Activated T-cell treated with anti-CD3 and anti-CD28 coated beads, Interleukin-2, amount 50 U/mL, for 72 hours (primary cell): ENCODE results near the gene CDH2. TPM values are rescaled to one million over a fixed set of nuclear protein-coding genes. Genes with fewer than 3 reads are reported as not detected.
"Not testable (repeated sequence)": the region's sequence is repeated elsewhere in the genome, so short reads cannot be mapped to it uniquely, and the experiment has no call there.

ENCODE experiments used
- ATAC-seq, 2 donors: fragments of 150-1000 bp; cut with Tn5 transposase; replicated peaks in 1 of 2; 2 replicates each; pipeline ENCODE4 v1.10.0; 2021; ENCODE audit warnings: moderate library complexity in 2 of 2, mild to moderate bottlenecking in 1 of 2
- DNase-seq, 2 donors: peaks; one replicate each; pipeline ENCODE4 v3.0.0; 2021 to 2022; ENCODE audit warnings: mixed read lengths in 1 of 2
- H3K27ac Mint-ChIP-seq: one replicate; pipeline ENCODE4 v1.8.0; 2022; ENCODE audit warnings: mild to moderate bottlenecking, moderate library complexity, mixed read lengths
- H3K27me3 Mint-ChIP-seq: one replicate; pipeline ENCODE4 v1.8.0; 2022; ENCODE audit warnings: low read depth, mixed read lengths
- H3K36me3 Mint-ChIP-seq, 2 donors: one replicate each; pipeline ENCODE4 v1.8.0; 2022; ENCODE audit warnings: mixed read lengths in 2 of 2, mild to moderate bottlenecking in 1 of 2; ENCODE audit not compliant: insufficient read depth in 2 of 2
- H3K4me1 Mint-ChIP-seq: one replicate; pipeline ENCODE4 v1.8.0; 2022; ENCODE audit warnings: low read depth, mixed read lengths
- H3K4me3 Mint-ChIP-seq, 2 donors: one replicate each; pipeline ENCODE4 v1.8.0; 2022; ENCODE audit warnings: mild to moderate bottlenecking in 2 of 2, mixed read lengths in 2 of 2, moderate library complexity in 2 of 2
- H3K9me3 Mint-ChIP-seq, 2 donors: one replicate each; pipeline ENCODE4 v1.8.0; 2022; ENCODE audit warnings: mixed read lengths in 2 of 2
- total RNA-seq, 2 donors: library from RNA; stranded (reverse); gene quantifications; one replicate each; pipeline ENCODE4 v1.2.3, GENCODE V29; 2022

CDH2 gene
- total RNA-seq, 2 donors from 2014 or later = 0.07 TPM; not detected in 1

- Mint-ChIP-seq H3K4me1 (no peaks in the 10 kb centered on the region), H3K9me3 (peaks cover 2 to 4% of the 10 kb centered on the region in 2 donors), H3K36me3 (no peaks in the 10 kb centered on the region), H3K4me3 (no peak overlapping the region), H3K27me3 (no peaks in the 10 kb centered on the region), H3K27ac (no peak overlapping the region)
- DNase-seq (no peak), ATAC-seq (no peak)
These were observed 254.8 kb downstream of the CDH2 start for GRCh38 chr18:27921904-27922751.

DNA sequence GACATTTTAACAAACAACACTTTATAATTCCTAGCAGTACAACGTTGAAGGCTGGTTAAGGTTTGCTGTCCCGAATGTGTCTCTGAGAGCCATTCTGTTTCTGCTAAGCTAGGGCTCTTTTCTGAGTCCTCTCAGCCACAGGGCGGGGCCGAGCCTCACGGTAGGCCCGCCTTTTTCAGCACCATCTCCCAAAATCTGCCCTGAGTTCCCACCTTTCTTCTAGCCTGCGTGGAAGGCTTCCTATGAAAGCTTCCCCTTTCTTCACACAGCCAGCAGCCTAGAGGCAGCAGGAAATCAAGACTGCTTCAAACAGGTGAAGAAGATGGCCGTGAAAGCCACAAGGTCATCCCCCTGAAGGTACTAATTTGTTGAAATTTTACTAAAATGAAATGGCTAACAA lies 255.5 kb downstream of the CDH2 start:
- H3K27me3 Mint-ChIP-seq = no peaks in the 10 kb centered on the region
- H3K27ac Mint-ChIP-seq = no peak overlapping the region
- H3K4me1 Mint-ChIP-seq = no peaks in the 10 kb centered on the region
- no peak for DNase-seq
- H3K4me3 Mint-ChIP-seq = no peak overlapping the region
- ATAC-seq = no peak
- peaks cover 2 to 4% of the 10 kb centered on the region in 2 donors for H3K9me3 Mint-ChIP-seq
- H3K36me3 Mint-ChIP-seq = no peaks in the 10 kb centered on the region

GRCh38 chr18:27920836-27921235 lies 256.1 kb downstream of the CDH2 start:
- no peaks in the 10 kb centered on the region for H3K27me3 Mint-ChIP-seq
- H3K36me3 Mint-ChIP-seq = no peaks in the 10 kb centered on the region

DNA sequence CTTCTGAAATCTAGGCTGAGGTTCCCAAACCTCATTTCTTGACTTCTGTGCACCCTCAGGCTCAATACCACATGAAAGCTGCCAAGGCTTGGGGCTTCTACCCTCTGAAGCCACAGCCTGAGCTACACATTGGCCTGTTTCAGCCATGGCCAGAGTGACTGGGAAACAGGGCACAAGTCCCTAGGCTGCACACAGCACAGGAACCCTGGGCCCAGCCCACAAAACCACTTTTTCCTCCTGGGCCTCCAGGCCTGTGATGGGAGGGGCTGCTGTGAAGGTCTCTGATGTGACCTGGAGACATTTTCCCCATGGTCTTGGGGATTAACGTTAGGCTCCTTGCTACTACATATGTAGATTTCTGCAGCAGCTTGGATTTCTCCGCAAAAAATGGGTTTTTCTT lies 270.7 kb downstream of the CDH2 start:
- not testable (repeated sequence) for H3K4me1 Mint-ChIP-seq, H3K36me3 Mint-ChIP-seq, DNase-seq, H3K4me3 Mint-ChIP-seq, H3K27me3 Mint-ChIP-seq, H3K27ac Mint-ChIP-seq, ATAC-seq
- peaks cover 12 to 15% of the 10 kb centered on the region in 2 donors for H3K9me3 Mint-ChIP-seq

More at GRCh38 chr18:27920836-27921235, 256.1 kb downstream of the CDH2 start:
- DNase-seq (no peak), ATAC-seq (no peak)
- Mint-ChIP-seq H3K27ac (no peak overlapping the region), H3K9me3 (peaks cover 2 to 4% of the 10 kb centered on the region in 2 donors), H3K4me1 (no peaks in the 10 kb centered on the region), H3K4me3 (no peak overlapping the region)

DNA sequence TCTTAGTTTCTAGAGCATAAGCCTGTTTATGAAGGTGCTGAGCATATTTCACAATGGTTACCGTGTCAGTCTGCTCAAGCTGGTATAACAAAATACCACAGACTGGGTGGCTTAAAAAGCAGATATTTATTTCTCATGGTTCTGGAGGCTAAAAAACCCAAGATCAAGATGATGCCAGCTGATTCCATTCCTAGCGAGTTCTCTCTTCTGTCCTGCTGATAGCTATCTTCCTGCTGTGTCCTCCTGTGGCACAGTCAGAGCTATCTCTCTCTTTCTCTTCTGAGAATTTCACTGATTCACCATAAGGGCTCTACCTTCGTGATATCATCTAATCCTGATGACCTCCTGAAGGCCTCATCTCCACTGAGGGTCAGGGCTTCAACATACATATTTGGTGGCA lies 273.0 kb downstream of the CDH2 start:
- Mint-ChIP-seq H3K27ac (no peak overlapping the region), H3K4me1 (no peaks in the 10 kb centered on the region), H3K9me3 (peaks cover 12 to 17% of the 10 kb centered on the region in 2 donors), H3K36me3 (peaks cover 0 to 4% of the 10 kb centered on the region in 2 donors), H3K27me3 (no peaks in the 10 kb centered on the region), H3K4me3 (no peak overlapping the region)
- DNase-seq (no peak), ATAC-seq (no peak)

GRCh38 chr18:27901424-27902226 lies 275.3 kb downstream of the CDH2 start:
- H3K27me3 Mint-ChIP-seq = no peaks in the 10 kb centered on the region
- H3K4me3 Mint-ChIP-seq = no peak overlapping the region
- DNase-seq (no peak), ATAC-seq (no peak)
- peaks cover 9 to 13% of the 10 kb centered on the region in 2 donors for H3K9me3 Mint-ChIP-seq
- H3K4me1 Mint-ChIP-seq = no peaks in the 10 kb centered on the region
- no peak overlapping the region for H3K27ac Mint-ChIP-seq
- H3K36me3 Mint-ChIP-seq = peaks cover under 1 to 1% of the 10 kb centered on the region in 2 donors
